SK-N-SH (cell line): ENCODE measurements around the gene DNAH9. TPM values are rescaled to one million over a fixed set of nuclear protein-coding genes. Genes with fewer than 3 reads are reported as not detected.

Experiments
- CTCF ChIA-PET: fragments of 300-600, 350-600 bp; formaldehyde crosslinking; extraction: SDS; loops from one replicate; lab custom pipeline; 2021; lab: Yijun Ruan, JAX
- POLR2A ChIA-PET: fragments of 350-600 bp; sonication (Branson Sonifier 250); formaldehyde crosslinking; extraction: SDS; loops from one replicate; lab custom pipeline; 2020; ENCODE audit warnings: antibody characterized with exemption, inconsistent platforms; lab: Yijun Ruan, JAX
- DNase-seq: peaks from one replicate; pipeline ENCODE4 v3.0.0; 2012
- H2AFZ ChIP-seq: fragments of 200-600 bp; sonication (generic); 2 replicates; pipeline ENCODE4 v1.8.1; 2016; ENCODE audit warnings: antibody characterized with exemption, mild to moderate bottlenecking, low read depth
- H3F3A ChIP-seq: fragments of 200-600 bp; sonication (generic); replicated peaks from 2 replicates; pipeline ENCODE3; 2016; ENCODE audit warnings: antibody characterized with exemption, mild to moderate bottlenecking; ENCODE audit not compliant: insufficient read depth
- H3K27ac ChIP-seq, 2 experiments: fragments of 200-500 bp in 1 of 2; fragments of 200-600 bp in 1 of 2; sonication (Bioruptor generic) in 1 of 2; sonication (generic), shearing (Covaris generic) in 1 of 2; 2 replicates each; pipeline versions ENCODE4 v1.5.1 to v1.6.1; 2014 to 2016; ENCODE audit warnings: low read depth in 2 of 2, inconsistent platforms in 1 of 2, low read length in 1 of 2, mild to moderate bottlenecking in 1 of 2, mixed read lengths in 1 of 2
- H3K27me3 ChIP-seq: fragments of 200-600 bp; sonication (generic), shearing (Covaris generic); 2 replicates; pipeline ENCODE4 v1.6.1; 2016; ENCODE audit warnings: mixed run types; ENCODE audit not compliant: insufficient read depth
- H3K36me3 ChIP-seq, 2 experiments: fragments of 200-500 bp in 1 of 2; fragments of 200-600 bp in 1 of 2; sonication (Bioruptor generic) in 1 of 2; sonication (generic) in 1 of 2; replicated peaks in 1 of 2; 2 replicates each; pipeline versions ENCODE3 to v1.5.1; 2014 to 2016; ENCODE audit warnings: low read length in 1 of 2, mild to moderate bottlenecking in 1 of 2; ENCODE audit not compliant: insufficient read depth in 2 of 2, control insufficient read depth in 1 of 2
- H3K4me1 ChIP-seq, 2 experiments: fragments of 200-500 bp in 1 of 2; fragments of 200-600 bp in 1 of 2; sonication (Bioruptor generic) in 1 of 2; sonication (generic), shearing (Covaris generic) in 1 of 2; 2 replicates each; pipeline versions ENCODE4 v1.5.1 to v1.6.1; 2014 to 2016; ENCODE audit warnings: low read depth in 1 of 2, low read length in 1 of 2, mixed run types in 1 of 2; ENCODE audit not compliant: insufficient read depth in 2 of 2, control insufficient read depth in 1 of 2
- H3K4me2 ChIP-seq: fragments of 200-600 bp; sonication (generic), shearing (Covaris generic); 2 replicates; pipeline ENCODE4 v1.6.1; 2017; ENCODE audit warnings: mixed run types
- H3K4me3 ChIP-seq, 2 experiments: fragments of 200-500 bp in 1 of 2; fragments of 200-600 bp in 1 of 2; sonication (Bioruptor generic) in 1 of 2; sonication (generic), shearing (Covaris generic) in 1 of 2; 2 replicates each; pipeline versions ENCODE4 v1.5.1 to v1.8.1; 2014 to 2016; ENCODE audit warnings: low read depth in 2 of 2, inconsistent platforms in 1 of 2, low read length in 1 of 2, mild to moderate bottlenecking in 1 of 2, mixed read lengths in 1 of 2, moderate library complexity in 1 of 2
- H3K79me2 ChIP-seq: fragments of 200-600 bp; sonication (generic); 2 replicates; pipeline ENCODE4 v1.8.1; 2017; ENCODE audit warnings: mild to moderate bottlenecking; ENCODE audit not compliant: insufficient read depth
- H3K9ac ChIP-seq: fragments of 200-600 bp; sonication (generic); 2 replicates; pipeline ENCODE4 v1.6.1; 2017; ENCODE audit warnings: mixed run types
- H3K9me2 ChIP-seq: fragments of 200-600 bp; sonication (generic); 2 replicates; pipeline ENCODE4 v1.6.1; 2017; ENCODE audit warnings: mixed run types
- H3K9me3 ChIP-seq: fragments of 200-600 bp; sonication (generic); 2 replicates; pipeline ENCODE4 v1.6.1; 2017; ENCODE audit warnings: mixed run types, mild to moderate bottlenecking, moderate library complexity
- H4K20me1 ChIP-seq: fragments of 200-600 bp; sonication (generic); 2 replicates; pipeline ENCODE4 v1.6.1; 2017; ENCODE audit warnings: mild to moderate bottlenecking, mixed run types; ENCODE audit not compliant: insufficient read depth
- CHD2 ChIP-seq: fragments of 150-350 bp; IDR thresholded peaks from 2 replicates; pipeline ENCODE4 v1.6.1; 2018; ENCODE audit warnings: low read length; ENCODE audit not compliant: partially characterized antibody
- ELF1 ChIP-seq: IDR thresholded peaks from 2 replicates; pipeline ENCODE4 v1.4.0; 2012
- EP300 ChIP-seq, 2 experiments: IDR thresholded peaks; 2 replicates each; pipeline versions ENCODE4 v1.4.0 to v1.6.1; 2012; ENCODE audit warnings: borderline replicate concordance in 1 of 2, low read depth in 1 of 2, low read length in 1 of 2
- FOXJ3 ChIP-seq: sonication (generic); formaldehyde crosslinking; IDR thresholded peaks from 2 replicates; pipeline ENCODE4 v1.5.1; 2020; ENCODE audit warnings: mild to moderate bottlenecking, missing genetic modification reagents
- FOXM1 ChIP-seq: IDR thresholded peaks from 2 replicates; pipeline ENCODE4 v1.4.0; 2012; ENCODE audit warnings: low read depth, mild to moderate bottlenecking
- GABPA ChIP-seq: IDR thresholded peaks from 2 replicates; pipeline ENCODE4 v1.4.0; 2012; ENCODE audit warnings: low read depth, mild to moderate bottlenecking
- GATA2 ChIP-seq: sonication (generic); formaldehyde crosslinking; IDR thresholded peaks from 2 replicates; pipeline ENCODE4 v1.5.0; 2020; ENCODE audit warnings: mild to moderate bottlenecking, missing genetic modification reagents
- JUND ChIP-seq: IDR thresholded peaks from 2 replicates; pipeline ENCODE4 v1.4.0; 2012
- RCOR1 ChIP-seq: fragments of 150-350 bp; IDR thresholded peaks from 2 replicates; pipeline ENCODE4 v1.6.1; 2017; ENCODE audit warnings: antibody characterized with exemption, low read length
- REST ChIP-seq: IDR thresholded peaks from 2 replicates; pipeline ENCODE4 v1.6.1; 2012; ENCODE audit warnings: mild to moderate bottlenecking, low read depth, low read length, moderate library complexity
- RFX5 ChIP-seq: IDR thresholded peaks from 2 replicates; pipeline ENCODE4 v1.6.1; 2012; ENCODE audit warnings: mild to moderate bottlenecking, improper control_type of control experiment, low read length
- SIN3A ChIP-seq: IDR thresholded peaks from 2 replicates; pipeline ENCODE4 v1.6.1; 2012; ENCODE audit warnings: low read depth, mild to moderate bottlenecking, low read length, moderate library complexity, borderline replicate concordance
- TAF1 ChIP-seq: IDR thresholded peaks from 2 replicates; pipeline ENCODE4 v1.6.1; 2012; ENCODE audit warnings: low read depth, mild to moderate bottlenecking, low read length, moderate library complexity, borderline replicate concordance
- TEAD4 ChIP-seq: IDR thresholded peaks from 2 replicates; pipeline ENCODE4 v1.4.0; 2012; ENCODE audit warnings: mild to moderate bottlenecking, borderline replicate concordance; ENCODE audit not compliant: insufficient read depth
- WGBS: methylation state at CpG from one replicate; pipeline ENCODE4 v1.1.6; 2017; ENCODE audit warnings: low lambda C conversion rate; 5-methylcytosine and 5-hydroxymethylcytosine counted together
- polyA plus RNA-seq, 3 experiments: library from polyadenylated mRNA; depleted of rRNA; stranded (reverse); fragments of >200 nt; gene quantifications; 2 replicates each; pipeline ENCODE4 v1.2.3, GENCODE V29; 2012
- TF ChIP-seq, protein P1 (sequence below): IDR thresholded peaks from 2 replicates; pipeline ENCODE4 v1.4.0; 2012; ENCODE audit warnings: low read depth, borderline replicate concordance
- TF ChIP-seq, protein P2 (sequence below): fragments of 150-350 bp; IDR thresholded peaks from 2 replicates; pipeline ENCODE4 v1.6.1; 2017; ENCODE audit warnings: antibody characterized with exemption, low read length, low read depth, borderline replicate concordance
- TF ChIP-seq, protein P3 (sequence below): IDR thresholded peaks from 2 replicates; pipeline ENCODE4 v1.4.0; 2012; ENCODE audit warnings: low read depth

DNAH9 gene
- polyA plus RNA-seq, 1 of the 3 experiments (the other 2 are of a cell fraction) = not detected

DNA sequence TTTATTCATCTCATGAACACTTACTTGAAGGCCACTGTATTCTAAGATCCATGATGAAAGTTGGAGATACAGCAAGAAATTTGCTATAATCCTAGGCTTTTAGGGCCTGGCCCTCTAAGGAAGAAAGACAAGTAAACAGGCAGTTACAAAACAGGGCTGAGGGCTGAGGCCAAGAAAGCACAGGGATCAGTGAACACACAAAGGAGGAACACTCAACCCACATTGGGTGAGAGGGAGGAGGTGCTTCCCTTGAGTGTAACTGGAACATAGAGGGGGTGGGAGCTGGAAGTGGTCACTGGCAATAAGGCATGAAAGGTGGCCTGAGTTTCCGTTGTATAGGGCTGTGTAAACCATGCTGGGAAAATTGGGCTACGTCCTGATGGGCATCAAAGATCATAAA is 286.8 kb downstream of the DNAH9 start:
- H2AFZ ChIP-seq = no peak overlapping the region
- no peaks in the 10 kb centered on the region for H3K9me2 ChIP-seq
- H3K4me2 ChIP-seq = no peak overlapping the region
- H4K20me1 ChIP-seq = no peaks in the 10 kb centered on the region
- no peak overlapping the region for H3K4me3 ChIP-seq
- H3K36me3 ChIP-seq = no peaks in the 10 kb centered on the region
- H3K9ac ChIP-seq = no peak overlapping the region
- H3K27me3 ChIP-seq = no peaks in the 10 kb centered on the region
- DNase-seq = no peak
- H3K9me3 ChIP-seq = no peaks in the 10 kb centered on the region; the same call in 1 of the 2 replicates
- H3F3A ChIP-seq = no peaks in the 10 kb centered on the region
- CTCF ChIA-PET = interaction anchor here (0.7 kb wide), 1 partner anchor 496 kb away, joined by 3 read pairs; no protein-coding TSS in a partner anchor
- no peaks in the 10 kb centered on the region for H3K79me2 ChIP-seq
- no peaks in the 10 kb centered on the region for H3K4me1 ChIP-seq
- no peak overlapping the region for H3K27ac ChIP-seq
- POLR2A ChIA-PET = no interaction called here
- 23% methylated on average over 2 of the region's 2 CpGs for WGBS
- TF ChIP-seq TAF1 = no peak
- TF ChIP-seq GATA2 (CRISPR knock-in tag) = no peak
- no peak for TF ChIP-seq REST
- no peak for TF ChIP-seq JUND
- TF ChIP-seq RFX5 = no peak
- TF ChIP-seq, protein P1, sequence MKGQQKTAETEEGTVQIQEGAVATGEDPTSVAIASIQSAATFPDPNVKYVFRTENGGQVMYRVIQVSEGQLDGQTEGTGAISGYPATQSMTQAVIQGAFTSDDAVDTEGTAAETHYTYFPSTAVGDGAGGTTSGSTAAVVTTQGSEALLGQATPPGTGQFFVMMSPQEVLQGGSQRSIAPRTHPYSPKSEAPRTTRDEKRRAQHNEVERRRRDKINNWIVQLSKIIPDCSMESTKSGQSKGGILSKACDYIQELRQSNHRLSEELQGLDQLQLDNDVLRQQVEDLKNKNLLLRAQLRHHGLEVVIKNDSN = no peak

GRCh38 chr17:11889266-11889665 is 291.0 kb downstream of the DNAH9 start:
- no peaks in the 10 kb centered on the region for H3K4me1 ChIP-seq
- no peaks in the 10 kb centered on the region for H4K20me1 ChIP-seq
- no peaks in the 10 kb centered on the region for H3F3A ChIP-seq
- 13% methylated on average over 5 of the region's 5 CpGs for WGBS
- H3K9me3 ChIP-seq = no peaks in the 10 kb centered on the region
- H3K27ac ChIP-seq = no peak overlapping the region
- no peaks in the 10 kb centered on the region for H3K79me2 ChIP-seq
- ChIA-PET POLR2A (no interaction called here), CTCF (interaction anchor here (0.7 kb wide), 1 partner anchor 18 kb away, joined by 3 read pairs; no protein-coding TSS in a partner anchor)
- DNase-seq = no peak
- H3K27me3 ChIP-seq = no peaks in the 10 kb centered on the region
- H3K4me3 ChIP-seq = no peak overlapping the region
- no peaks in the 10 kb centered on the region for H3K36me3 ChIP-seq
- no peak overlapping the region for H3K9ac ChIP-seq
- H3K9me2 ChIP-seq = no peaks in the 10 kb centered on the region
- no peak overlapping the region for H3K4me2 ChIP-seq
- H2AFZ ChIP-seq = no peak overlapping the region
- TF ChIP-seq TEAD4 (no peak), REST (no peak), GABPA (no peak), RCOR1 (no peak), FOXJ3 (CRISPR knock-in tag) (no peak), FOXM1 (no peak), SIN3A (no peak), TAF1 (no peak), ELF1 (no peak), CHD2 (no peak), EP300 (IDR thresholded peaks at IDR 0.05; ENCODE audit: borderline replicate concordance in 1 of 2, low read depth in 1 of 2, low read length in 1 of 2) (no peak)
- TF ChIP-seq, protein P2, sequence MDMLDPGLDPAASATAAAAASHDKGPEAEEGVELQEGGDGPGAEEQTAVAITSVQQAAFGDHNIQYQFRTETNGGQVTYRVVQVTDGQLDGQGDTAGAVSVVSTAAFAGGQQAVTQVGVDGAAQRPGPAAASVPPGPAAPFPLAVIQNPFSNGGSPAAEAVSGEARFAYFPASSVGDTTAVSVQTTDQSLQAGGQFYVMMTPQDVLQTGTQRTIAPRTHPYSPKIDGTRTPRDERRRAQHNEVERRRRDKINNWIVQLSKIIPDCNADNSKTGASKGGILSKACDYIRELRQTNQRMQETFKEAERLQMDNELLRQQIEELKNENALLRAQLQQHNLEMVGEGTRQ = no peak
- TF ChIP-seq, protein P3, sequence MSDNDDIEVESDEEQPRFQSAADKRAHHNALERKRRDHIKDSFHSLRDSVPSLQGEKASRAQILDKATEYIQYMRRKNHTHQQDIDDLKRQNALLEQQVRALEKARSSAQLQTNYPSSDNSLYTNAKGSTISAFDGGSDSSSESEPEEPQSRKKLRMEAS = no peak
- TF ChIP-seq, protein P1 = no peak
